Activated CD8-positive, alpha-beta memory T cell treated with anti-CD3 and anti-CD28 coated beads, Interleukin-2, amount 50 U/mL, for 4 hours (primary cell): Measurements from ENCODE around the gene ACAP3.
"Not testable (repeated sequence)": the region's sequence is repeated elsewhere in the genome, so short reads cannot be mapped to it uniquely, and the experiment has no call there.

Experiments
- DNase-seq: peaks from one replicate; pipeline ENCODE4 v3.0.0-alpha.2; 2020

ACAP3 gene

DNA sequence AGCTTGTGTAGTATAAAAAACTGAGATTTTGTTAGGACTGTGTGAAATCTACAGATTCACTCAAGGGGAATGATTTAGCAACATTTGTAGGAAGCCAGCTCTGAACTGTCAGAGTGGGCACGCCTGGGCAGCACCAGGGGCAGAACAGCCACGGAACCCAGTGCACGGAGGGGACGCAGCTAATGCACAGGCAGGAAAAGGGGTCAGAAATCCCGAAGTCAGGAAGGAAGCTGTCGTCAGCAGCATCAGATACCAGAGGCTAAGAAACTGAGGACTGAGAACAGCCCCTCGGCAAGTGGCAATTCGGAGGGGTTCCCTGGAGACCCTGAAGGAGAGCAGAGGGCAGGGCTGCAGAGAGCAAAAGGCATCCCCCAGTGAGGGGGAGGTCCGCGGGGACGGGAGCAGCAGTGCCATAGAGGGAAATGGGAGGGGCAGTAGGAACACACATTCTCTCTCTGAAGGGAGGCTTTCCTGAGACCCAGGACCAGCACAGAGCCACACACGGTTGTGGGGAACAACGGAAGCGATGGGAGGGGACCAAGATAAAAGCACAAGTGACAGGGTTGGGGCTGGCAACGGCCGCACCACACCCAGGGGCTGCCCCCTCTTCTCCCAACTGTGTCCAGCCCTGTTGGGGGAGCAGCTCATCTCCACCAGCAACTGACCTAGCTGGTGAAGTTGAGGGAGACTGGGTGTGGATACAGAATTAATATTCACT is 46.7 kb downstream of the ACAP3 start:
- no peak for DNase-seq

DNA sequence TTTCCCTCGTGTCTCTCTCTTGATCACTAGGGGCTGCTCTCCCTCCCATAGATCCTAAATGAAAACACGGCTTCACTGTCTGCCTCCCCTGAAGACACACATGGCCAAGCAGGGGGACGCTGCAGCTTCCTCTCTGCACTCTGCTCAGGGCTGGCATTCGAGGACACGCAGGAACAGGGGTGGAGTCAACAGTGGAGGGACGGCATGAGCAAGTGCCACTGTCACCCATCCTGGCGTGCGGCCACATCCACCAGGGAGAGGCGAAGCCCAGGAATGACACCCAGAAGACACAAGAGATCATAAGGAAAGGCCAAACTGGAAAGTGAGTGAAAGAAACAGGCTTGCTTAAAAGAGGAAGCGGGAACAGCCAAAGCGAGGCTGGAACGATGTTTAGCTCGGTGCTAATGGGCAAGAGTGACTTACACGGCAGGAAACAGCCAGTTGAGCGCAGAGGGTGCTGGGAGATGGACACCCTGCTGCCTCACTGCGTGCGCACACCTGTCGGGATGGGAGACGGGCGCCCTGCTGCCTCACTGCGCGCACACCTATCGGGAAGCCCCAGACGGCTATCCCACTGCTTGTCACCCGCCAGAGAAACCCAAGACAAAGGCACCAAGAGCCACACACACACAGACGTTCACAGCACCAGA is 47.7 kb downstream of the ACAP3 start:
- DNase-seq, result no peak

DNA sequence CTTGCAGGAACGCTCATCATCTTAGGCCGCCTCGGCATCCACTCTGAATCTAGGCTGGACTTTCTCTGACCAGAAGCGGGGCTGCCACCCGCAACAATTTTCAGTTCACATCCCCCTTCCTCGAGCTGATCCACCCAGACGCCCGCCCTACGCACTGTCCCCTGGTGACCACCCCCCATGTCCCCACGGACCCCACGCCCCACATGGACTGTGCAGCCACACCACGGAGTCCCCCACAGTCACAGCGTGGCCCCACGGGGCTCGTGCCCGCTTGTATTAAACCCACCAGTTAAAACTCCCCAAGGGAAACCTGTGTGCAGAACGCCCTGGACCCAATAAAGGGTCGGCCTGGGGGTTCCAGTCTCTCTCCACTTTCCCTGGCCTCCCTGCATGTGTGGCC is 48.2 kb downstream of the ACAP3 start:
- no peak for DNase-seq

DNA sequence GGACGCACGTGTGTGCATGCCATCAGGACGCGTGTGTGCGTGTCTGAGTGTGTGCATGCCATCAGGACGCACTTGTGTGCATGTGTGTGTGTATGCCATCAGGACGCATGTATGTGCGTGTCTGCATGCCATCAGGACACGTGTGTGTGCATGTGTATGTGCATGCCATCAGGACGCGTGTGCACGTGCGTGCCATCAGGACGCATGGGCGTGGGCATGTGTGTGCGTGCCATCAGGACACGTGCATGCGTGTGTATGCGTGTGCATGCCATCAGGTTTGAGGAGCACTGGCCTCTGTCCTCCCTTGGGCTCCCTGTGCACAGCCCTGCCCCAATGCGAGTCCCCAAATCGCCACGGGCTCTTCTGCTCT is 48.6 kb downstream of the ACAP3 start:
- no peak for DNase-seq

GRCh38 chr1:1256956-1257871 is 50.5 kb downstream of the ACAP3 start:
- DNase-seq, result no peak

DNA sequence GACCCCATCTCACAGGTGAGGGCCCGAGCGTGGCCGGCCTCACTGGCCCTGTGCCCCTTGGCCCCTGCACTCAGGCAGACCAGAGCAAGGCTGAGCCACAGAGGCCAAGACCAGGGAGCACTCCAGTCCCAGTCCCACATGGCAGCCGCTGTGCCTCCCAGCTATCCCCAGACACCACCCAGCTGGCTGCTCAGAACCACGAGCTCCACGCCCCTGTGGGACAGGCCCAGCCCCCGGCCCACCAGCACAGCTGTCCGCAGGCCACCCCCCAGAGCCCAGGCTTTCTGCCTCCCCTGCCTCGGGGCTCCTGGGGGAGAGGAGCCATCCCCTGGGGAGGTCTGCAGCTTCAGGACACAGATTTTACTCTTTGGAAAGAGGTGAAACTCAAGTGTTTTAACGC is 52.1 kb downstream of the ACAP3 start:
- DNase-seq, result no peak

DNA sequence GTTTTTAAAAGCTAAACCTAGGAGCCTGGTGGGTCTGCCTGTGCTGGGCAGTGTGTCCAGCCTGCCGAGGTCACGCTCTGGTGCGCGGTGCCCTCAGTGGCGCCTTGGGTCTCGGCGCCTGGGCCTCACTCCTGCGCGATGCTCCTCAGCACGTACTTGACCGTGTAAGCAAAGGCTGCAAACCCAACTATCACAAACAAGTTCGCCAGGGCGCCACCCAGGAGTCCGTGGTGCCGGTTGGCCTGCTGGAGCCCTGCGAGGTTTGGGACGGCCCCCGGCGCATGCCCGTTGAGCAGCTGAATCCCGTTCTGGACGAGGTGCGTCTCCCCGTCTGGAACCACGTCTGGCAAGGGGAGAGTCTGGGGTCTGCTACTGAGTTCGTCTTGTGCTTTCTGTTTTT is 52.7 kb downstream of the ACAP3 start:
- DNase-seq, result no peak

DNA sequence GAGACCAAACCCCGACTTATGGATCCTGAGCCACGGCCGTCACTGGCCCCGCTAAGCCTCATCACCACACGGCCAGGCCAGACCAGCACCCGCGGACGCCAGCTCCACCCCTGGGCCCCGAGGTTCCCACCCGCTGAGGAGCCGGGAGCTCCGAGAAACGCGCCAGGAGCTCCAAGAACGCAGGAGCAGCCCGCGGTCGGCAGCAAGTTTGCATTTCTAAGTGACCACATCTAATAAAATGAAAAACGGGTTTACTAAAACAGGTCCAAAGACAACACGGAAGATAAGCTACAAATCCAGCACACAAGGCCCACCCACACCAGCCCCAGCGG is 53.1 kb downstream of the ACAP3 start:
- DNase-seq, result no peak

- DNase-seq, result no peak
Measured at GRCh38 chr1:1253972-1254666, 53.6 kb downstream of the ACAP3 start.

GRCh38 chr1:1253314-1253713 is 54.4 kb downstream of the ACAP3 start:
- no peak for DNase-seq

GRCh38 chr1:1250786-1251284 is 56.9 kb downstream of the ACAP3 start:
- DNase-seq, result peak; percentile 78

- not testable (repeated sequence) for DNase-seq
Measured at GRCh38 chr1:1248009-1248913, 59.5 kb downstream of the ACAP3 start.

- no peak for DNase-seq
Measured at GRCh38 chr1:1247341-1247913, 60.3 kb downstream of the ACAP3 start.

GRCh38 chr1:1246577-1247340 is 61.0 kb downstream of the ACAP3 start, which contains the start of gene C1QTNF12:
C1QTNF12 (minus strand) TSS chr1:1246722; CDS start chr1:1246690, 32 bp downstream.
- DNase-seq, result no peak

GRCh38 chr1:1245817-1246576 is 61.7 kb downstream of the ACAP3 start:
- no peak for DNase-seq

DNA sequence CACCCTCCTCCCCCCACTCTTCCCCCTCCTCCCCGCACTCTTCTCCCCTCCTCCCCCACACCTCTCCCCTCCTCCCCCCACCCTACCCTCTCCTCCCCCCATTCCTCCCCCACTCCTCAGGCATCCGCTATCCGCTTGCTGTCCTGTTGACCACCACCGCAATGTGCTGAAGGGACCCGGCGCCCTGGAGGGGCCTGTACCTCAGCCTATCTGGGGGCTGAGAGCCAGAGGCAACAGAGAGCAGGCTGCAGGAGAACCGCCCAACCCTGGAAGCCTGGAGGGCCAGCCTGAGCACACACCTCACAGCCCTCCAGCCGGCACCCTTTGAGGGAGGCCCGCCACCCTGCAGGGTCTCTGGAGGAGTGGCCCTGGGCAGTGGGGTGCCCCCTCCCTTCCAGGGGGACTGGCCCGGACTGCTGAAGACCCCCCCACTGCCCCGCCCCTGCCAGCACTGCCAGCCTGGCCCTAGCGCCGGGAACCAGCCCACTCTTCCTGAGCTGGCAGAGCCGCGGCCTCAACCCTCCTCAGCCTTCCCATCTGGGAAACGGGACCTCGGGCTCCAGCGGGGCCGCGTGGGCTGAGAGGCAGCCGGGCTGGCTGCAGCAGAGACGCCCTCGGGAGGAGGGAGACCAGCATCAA is 62.4 kb downstream of the ACAP3 start:
- no peak for DNase-seq

DNA sequence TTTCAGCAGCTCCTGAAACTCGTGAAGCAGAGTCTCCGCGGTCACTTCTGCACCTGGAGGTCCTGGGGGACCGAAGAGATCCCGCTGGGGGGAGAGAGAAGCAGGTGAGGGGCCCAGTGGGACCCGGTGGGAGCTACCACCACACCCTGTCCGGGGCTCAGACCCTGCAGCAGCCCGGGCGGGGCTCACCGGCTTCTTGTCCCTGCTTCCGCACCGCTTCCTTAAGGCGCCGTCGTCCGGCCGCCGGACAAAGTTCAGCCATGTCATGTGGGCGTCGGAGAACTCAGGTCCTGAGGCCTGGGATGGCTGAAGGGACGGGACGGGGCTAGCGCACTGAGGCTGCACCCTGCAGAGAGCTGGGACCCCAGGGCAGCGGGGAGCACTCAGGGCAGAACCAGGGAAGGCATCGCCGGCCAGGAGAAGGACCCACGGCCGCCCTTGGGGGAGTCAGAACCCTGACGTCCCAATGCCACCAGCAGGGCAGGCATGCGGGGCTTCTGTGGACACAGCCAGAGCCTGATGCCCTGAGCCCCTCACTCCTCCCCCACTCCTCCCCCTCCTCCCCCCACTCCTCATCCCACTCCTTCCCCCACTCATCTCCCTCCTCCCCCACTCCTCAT is 63.4 kb downstream of the ACAP3 start:
- DNase-seq, result no peak

- DNase-seq, result no peak
Measured at GRCh38 chr1:1243807-1244191, 63.9 kb downstream of the ACAP3 start.

- DNase-seq, result no peak
Measured at GRCh38 chr1:1243266-1243660, 64.5 kb downstream of the ACAP3 start.
